Measurements from ENCODE around the gene ARFGEF2. TPM values are rescaled to one million over a fixed set of nuclear protein-coding genes. Genes with fewer than 3 reads are reported as not detected.

Gene ARFGEF2
- total RNA-seq, 1 experiment from 2014 or later: 22.2 TPM

- DNase-seq (ENCODE audit: low read depth, low spot score) (no peak), ATAC-seq (no peak)
- no peaks in the 10 kb centered on the region for H3K36me3 ChIP-seq (ENCODE audit: control insufficient read depth in 1 of 2, insufficient read depth in 2 of 2, low read length in 2 of 2)
- H3K27ac ChIP-seq (ENCODE audit: low read depth, low read length): no peak overlapping the region
- CTCF ChIA-PET: interaction anchor here (2.9 to 3.8 kb wide), 2 partner anchors 246 to 250 kb away, joined by 23 to 144 read pairs; no protein-coding TSS in a partner anchor
- H4K20me1 ChIP-seq (ENCODE audit: insufficient read depth): no peaks in the 10 kb centered on the region
- no peaks in the 10 kb centered on the region for H3K9me2 ChIP-seq (ENCODE audit: insufficient read depth)
- no peak overlapping the region for H3K4me2 ChIP-seq (ENCODE audit: low read length)
- H3K4me3 ChIP-seq (replicated peaks in 1 of 2; ENCODE audit: low read depth in 1 of 2, low read length in 2 of 2): no peak overlapping the region
- H3K79me2 ChIP-seq (ENCODE audit: insufficient read depth, low read length): no peaks in the 10 kb centered on the region
- H3K9me3 ChIP-seq (ENCODE audit: control insufficient read depth in 1 of 2, insufficient read depth in 1 of 2, low read depth in 1 of 2, low read length in 2 of 2): no peaks in the 10 kb centered on the region
- H3K4me1 ChIP-seq (ENCODE audit: control insufficient read depth in 1 of 2, insufficient read depth in 2 of 2, low read length in 2 of 2): peaks cover 0 to 6% of the 10 kb centered on the region in 2 experiments; a peak in 1 of 4 replicates
- no peak for TF ChIP-seq FOSL1 (IDR thresholded peaks at IDR 0.05; ENCODE audit: low read depth)
- TF ChIP-seq EZH2 (IDR thresholded peaks at IDR 0.05): no peak
- no peak for TF ChIP-seq ZFX (IDR thresholded peaks at IDR 0.05)
- no peak for TF ChIP-seq EGR1 (IDR thresholded peaks at IDR 0.05; ENCODE audit: low read depth)
- TF ChIP-seq, protein P1, sequence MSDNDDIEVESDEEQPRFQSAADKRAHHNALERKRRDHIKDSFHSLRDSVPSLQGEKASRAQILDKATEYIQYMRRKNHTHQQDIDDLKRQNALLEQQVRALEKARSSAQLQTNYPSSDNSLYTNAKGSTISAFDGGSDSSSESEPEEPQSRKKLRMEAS (IDR thresholded peaks at IDR 0.05): no peak
- TF ChIP-seq SRF (IDR thresholded peaks at IDR 0.05; ENCODE audit: low read depth): no peak
- TF ChIP-seq, protein P2, sequence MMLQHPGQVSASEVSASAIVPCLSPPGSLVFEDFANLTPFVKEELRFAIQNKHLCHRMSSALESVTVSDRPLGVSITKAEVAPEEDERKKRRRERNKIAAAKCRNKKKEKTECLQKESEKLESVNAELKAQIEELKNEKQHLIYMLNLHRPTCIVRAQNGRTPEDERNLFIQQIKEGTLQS (IDR thresholded peaks at IDR 0.05): no peak
- no peak for TF ChIP-seq CBX3 (IDR thresholded peaks at IDR 0.05; ENCODE audit: low read depth)
- no peak for TF ChIP-seq REST (IDR thresholded peaks at IDR 0.05; ENCODE audit: low read depth)
- no peak for TF ChIP-seq ELF1 (IDR thresholded peaks at IDR 0.05; ENCODE audit: borderline replicate concordance, low read depth)
- TF ChIP-seq POLR2A (IDR thresholded peaks at IDR 0.05; ENCODE audit: borderline replicate concordance, extremely low read depth, insufficient read depth, insufficient read length): no peak
- no peak for TF ChIP-seq JUND (IDR thresholded peaks at IDR 0.05)
- TF ChIP-seq POLR2AphosphoS5 (IDR thresholded peaks at IDR 0.05; ENCODE audit: low read depth, low read length): no peak
- no peak for TF ChIP-seq SIN3A (IDR thresholded peaks at IDR 0.05; ENCODE audit: low read depth)
- BruUV-seq (replicated peaks): no TSS peak
- H2AFZ ChIP-seq (ENCODE audit: low read depth, low read length, poor library complexity, severe bottlenecking): no peak overlapping the region
- no peak overlapping the region for H3K9ac ChIP-seq (ENCODE audit: low read length)
- intact Hi-C loops (cut with micrococcal nuclease): no loop called here
- RAD21 ChIA-PET (ENCODE audit: low non-redundant PET in 1 of 2, low total read pairs in 2 of 2, uncharacterized antibody in 2 of 2, unreplicated experiment in 2 of 2): interaction anchor here (1.1 to 2.6 kb wide), 2 partner anchors 249 kb away, joined by 6 to 14 read pairs; no protein-coding TSS in a partner anchor
- POLR2A ChIA-PET: no interaction called here
- H3K27me3 ChIP-seq (ENCODE audit: insufficient read depth, low read length): peaks cover 5% of the 10 kb centered on the region; the same call in 1 of the 2 replicates
Measured at GRCh38 chr20:48906221-48906877, 15.2 kb upstream of the ARFGEF2 start.
